Measurements from ENCODE around the gene ZPR1.

The ZPR1 gene

DNA sequence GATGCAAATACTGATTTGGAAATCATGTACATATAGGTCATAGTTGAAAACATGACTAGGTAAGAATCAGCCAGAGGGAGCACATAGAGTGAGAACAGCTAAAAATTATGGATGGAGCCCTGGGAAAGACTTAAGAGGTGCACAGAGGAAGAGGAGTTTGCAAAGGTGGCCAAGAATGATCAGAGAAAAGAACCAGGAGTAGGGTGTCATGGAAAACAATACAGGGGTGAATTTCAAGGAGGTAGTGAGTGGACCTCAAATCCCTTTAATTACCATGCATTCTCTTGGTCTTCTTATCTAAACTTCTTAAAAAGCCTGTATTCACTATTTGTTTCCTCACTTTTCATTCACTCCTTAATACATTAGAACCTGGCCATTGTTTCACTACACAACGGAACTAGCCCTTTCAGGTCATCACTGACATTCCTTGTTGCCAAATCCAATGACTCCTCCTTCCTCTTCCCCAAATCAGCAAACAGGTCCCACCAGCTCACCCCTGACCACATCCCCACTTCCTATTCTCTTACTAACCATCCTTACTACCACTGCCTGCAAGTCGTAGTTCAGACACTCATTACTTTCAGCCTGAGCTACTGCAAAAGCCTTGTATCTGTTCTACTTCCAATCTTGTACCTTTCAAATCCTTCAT, 37.6 kb downstream of the ZPR1 start:
- DNase-seq (ENCODE audit: low spot score): no peak

DNA sequence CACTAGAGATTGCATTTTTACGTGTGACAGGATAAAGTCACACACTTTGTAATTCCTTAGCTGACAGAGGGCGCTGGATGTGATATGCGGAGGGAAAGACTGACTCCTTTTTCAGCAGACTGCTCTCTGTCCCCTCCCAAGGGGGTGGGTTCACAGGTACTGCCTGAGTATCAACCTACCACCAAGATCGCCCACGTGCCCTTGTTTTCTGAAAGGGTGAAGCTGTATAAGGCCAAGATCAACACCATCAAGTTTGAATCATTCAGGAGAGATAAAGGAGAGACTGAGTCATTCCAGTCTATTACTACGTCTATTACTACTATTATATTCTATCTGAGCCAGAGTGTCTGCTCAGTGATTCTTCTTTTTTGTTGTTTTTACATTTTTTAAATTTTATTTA, 45.7 kb downstream of the ZPR1 start:
- no peak for DNase-seq (ENCODE audit: low spot score)

- DNase-seq (ENCODE audit: low spot score): no peak
Observed at GRCh38 chr11:116740741-116741140, 47.1 kb downstream of the ZPR1 start.

- no peak for DNase-seq (ENCODE audit: low spot score)
Observed at GRCh38 chr11:116738975-116739374, 48.8 kb downstream of the ZPR1 start.

DNA sequence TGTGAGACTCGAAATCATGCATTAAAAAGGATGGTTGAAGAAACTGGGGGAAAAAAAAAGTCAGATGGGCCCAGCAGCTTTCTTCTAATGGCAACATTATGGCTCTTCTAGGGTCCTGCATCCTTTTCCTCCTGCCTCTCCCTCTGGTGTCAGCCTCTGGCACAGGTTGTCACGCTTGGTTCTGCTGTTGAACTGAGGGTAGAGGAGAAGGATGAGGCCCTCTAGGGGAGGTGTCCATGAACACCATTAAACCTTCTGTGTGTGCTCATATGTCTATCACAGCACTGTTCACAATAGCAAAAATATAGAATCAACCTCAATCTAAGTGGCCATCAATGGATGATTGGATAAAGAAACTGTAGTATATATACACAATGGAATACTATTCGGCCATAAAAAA, 51.1 kb downstream of the ZPR1 start:
- DNase-seq (ENCODE audit: low spot score): no peak

DNA sequence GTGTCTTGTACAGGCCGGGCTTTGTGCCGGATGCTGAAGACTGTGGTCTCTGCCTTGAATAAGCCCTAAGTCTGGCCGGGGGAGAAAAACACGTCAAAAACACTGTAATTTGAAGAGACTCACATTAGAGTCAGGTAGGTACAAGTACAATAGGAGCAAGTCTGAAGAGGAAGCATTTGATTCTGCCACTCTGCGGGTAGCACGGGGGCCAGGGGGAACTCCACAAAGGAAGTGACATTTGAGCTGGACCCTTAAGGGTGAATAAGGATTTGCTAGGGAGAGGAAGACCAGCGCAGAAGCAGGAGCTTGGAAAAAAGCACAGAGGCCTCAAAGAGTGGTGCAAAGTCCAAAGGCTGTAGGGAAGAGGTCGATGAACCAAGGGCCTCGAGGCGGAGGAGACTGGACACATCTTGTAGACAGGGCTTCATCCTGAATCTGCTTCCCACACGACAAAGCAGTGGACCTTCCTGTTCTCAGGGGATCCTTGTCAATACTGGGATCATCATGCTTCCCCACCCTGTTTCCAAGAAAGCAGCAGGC, 53.8 kb downstream of the ZPR1 start:
- peak; percentile 5 for DNase-seq (ENCODE audit: low spot score)

DNA sequence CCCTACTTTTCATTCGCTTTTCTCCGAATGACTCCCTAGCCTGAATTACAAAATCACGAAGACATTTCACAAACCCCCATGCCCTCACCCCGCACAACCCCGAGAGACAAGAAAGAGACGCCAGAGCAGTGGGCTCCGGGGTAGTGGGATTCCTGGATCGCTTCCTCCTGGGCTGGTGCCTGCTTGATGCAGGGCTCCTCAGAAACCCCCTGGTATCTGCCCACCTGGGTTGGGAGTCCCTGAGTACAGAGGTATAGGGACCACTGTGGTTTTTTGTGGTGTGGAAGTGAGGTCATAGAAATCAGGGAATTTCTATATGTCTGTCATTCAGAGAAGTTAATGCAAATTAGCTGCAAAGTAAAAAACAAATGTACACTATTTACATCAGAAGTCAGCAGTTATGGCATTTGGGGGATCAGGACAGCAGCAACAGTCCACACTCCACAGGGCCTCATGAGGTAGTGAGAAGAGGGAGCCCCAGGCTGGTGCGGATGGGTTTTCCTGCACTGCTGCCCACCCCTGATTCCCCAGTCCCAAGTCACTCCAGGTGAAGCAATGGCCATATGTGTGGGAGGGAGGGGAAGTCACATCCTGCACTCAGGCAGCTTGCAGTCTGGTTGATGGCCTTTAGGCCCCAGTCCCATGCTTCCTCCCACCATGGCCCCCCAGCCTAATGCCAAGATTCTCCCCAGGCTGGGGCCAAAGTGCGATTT, 54.6 kb downstream of the ZPR1 start:
- DNase-seq (ENCODE audit: low spot score): peak; percentile 14

DNA sequence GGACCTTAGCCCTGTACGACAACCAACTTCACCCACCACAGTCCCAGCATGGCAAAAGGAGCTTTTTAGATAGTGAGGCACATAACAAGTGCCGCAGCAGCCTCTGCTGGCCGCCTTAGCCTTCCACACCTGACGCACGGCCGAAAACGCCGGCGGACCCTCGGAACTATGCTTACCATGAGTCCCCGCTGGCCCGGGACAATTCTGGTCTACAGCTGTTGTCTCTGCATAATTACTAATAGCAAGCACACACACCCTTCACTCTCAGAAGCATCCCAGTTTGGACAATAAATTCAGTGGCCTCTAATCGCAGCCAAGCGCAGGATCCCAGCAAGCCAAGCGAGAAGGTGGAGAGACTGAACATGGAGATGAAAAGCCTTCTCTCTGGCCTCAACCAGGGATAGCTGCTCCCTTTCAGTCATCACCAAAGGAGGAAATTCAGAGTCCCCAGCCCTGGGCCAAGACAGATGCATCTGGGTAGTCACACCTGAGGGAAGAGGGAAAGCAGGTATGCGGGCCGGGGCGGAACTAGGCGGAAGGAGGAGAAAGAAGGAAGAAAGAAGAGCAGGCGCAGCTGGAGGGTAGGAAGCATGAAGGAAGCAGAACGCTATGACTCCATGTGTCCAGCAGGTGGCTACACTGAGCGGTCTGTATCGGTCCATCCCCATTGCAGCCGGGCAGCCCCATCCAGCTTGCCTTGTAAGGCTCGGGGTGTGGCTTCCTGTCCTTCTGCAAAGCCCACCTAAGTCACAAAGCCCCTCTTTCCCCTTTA, 55.4 kb downstream of the ZPR1 start:
- peak; percentile 89 for DNase-seq (ENCODE audit: low spot score)

- peak; percentile 27 for DNase-seq (ENCODE audit: low spot score)
Observed at GRCh38 chr11:116731821-116732220, 56.0 kb downstream of the ZPR1 start.

DNA sequence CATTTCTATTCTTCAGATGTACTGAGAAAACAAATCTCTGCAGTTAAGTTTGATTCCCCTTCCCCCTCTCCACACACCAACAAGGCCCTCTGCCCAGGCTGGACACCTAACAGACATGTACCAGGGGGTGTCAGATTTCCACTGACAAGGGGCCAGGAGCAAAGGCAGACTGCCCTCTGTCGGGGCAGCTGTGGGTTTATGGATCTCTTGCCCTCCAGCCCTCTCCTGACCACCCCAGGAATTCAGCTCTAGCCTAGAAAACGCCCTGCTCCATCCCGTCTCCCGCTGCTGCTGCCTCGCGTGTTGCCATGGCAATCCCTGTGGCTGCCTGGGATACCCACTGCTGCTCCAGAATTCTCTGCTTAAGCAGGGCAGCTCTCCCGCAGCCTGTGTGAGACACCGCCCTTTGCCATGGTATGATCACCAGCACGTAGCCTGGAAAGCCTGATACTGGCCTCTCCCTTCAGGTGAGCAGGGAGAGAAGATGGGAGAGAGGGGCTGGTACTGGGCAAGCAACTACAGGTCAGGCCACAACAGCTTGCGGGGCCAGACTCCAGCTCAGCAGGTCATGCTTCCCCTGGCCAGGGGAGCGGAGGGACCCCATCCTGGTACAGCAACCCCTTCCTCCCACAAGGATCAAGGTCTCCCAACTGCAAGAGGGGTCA, 56.6 kb downstream of the ZPR1 start:
- peak; percentile 30 for DNase-seq (ENCODE audit: low spot score)

- DNase-seq (ENCODE audit: low spot score): peak; percentile 12
Observed at GRCh38 chr11:116730601-116731000, 57.2 kb downstream of the ZPR1 start.

DNA sequence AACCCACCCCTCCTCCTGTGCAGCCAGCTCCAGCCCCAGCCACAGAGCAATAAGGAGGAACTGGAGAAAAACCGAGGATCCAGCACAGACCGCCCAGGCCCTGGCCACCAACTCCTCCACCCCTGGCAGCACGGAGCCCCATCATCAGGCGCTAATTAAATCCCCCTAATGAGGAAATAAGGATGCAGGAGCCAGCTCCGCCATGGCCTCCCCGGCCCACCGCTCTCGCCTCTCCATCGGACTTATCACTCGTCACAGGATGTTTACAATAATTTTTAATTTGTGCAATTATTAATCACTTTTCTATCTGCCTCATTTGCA, 57.6 kb downstream of the ZPR1 start:
- peak; percentile 12 for DNase-seq (ENCODE audit: low spot score)

DNA sequence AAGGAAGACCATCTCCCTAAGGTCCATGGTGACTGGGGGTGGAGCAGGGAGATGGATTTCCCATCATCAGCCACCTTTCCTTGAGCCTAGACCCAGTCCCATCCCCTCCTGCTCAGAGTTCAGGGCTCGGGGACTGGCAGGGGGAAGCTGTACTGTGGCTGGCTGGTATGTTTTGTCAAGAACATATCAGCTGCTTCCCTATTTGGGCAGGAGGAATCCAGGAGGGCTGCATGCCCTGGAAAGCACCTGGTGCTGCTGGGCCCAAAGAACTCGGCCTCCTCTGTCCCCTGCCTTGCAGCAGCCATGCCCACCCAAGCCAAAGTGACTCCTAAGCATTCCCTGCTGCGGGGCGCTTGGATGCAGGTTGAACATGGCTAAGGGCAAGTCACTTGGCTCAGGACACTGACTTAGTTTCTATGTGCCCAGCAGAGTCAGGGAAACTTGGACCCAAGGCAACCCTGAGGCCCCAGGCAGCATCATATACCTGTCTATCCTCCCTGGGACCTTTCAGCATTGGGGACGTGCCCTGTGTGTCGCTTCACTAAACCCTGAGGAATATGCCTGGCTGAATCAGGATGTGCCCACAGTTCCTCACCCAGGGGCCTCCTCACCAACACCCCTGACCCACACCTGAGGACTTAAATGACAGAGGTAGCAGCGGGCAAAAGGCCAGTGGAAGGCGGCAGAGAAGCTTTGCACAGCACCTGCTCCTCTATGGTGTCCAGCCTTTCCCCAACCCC, 58.2 kb downstream of the ZPR1 start:
- no peak for DNase-seq (ENCODE audit: low spot score)

DNA sequence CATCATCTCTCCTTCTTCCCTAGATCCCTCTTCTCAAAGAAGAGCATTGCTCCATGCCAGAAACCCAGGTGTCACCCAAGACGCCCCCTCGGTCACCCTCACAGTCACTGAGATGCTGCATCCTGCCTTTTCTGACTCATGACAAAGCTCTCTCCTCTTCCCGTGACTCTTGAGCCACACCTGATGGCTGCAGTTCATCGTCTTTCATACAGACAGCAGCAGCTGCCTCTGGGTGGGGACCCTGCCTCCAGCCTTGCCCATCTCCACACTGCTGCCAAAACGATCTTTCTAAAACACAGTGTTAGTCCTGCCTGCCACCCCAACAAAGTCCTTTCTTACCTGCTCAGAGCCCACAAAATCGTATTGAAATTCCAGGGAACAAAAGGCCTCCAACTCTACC, 59.8 kb downstream of the ZPR1 start:
- DNase-seq (ENCODE audit: low spot score): no peak

GRCh38 chr11:116725434-116726221, 62.2 kb downstream of the ZPR1 start:
- no peak for DNase-seq (ENCODE audit: low spot score)

DNA sequence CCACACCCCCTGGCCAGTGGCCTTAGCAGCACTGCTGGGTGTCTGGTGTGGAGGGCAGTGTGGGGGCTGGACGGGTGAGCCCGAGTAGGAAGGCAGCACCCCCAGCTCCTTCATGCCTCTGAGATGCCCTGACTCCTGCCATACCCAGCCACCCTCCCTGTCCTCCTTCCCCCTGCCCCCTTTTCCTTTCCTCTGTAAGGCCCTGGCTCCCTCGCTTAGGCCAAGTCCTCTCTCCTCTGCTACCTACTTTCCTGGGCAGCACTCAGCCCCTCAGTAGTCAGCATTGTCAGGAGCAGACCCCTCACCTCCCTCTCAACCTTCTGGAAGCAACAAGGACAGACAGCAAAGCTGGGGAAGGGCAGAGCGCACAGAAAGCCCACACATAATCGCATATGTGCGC, 63.0 kb downstream of the ZPR1 start:
- DNase-seq (ENCODE audit: low spot score): no peak

All from D341Med (cell line).